CD14-positive monocyte (primary cell): ENCODE data around the gene ASTN1. TPM values are rescaled to one million over a fixed set of nuclear protein-coding genes. Genes with fewer than 3 reads are reported as not detected.

Experiments
- DNase-seq, 3 donors: peaks; one replicate each; pipeline ENCODE4 v3.0.0-alpha.2; 2011 to 2022
- H2AFZ ChIP-seq: 2 replicates; pipeline ENCODE4 v1.6.0; 2012; ENCODE audit warnings: mild to moderate bottlenecking, low read depth, low read length, inconsistent platforms; ENCODE audit not compliant: insufficient read depth, poor library complexity, severe bottlenecking
- H3K27ac ChIP-seq, 2 donors: 1 replicate in 1 of 2; 2 replicates in 1 of 2; pipeline ENCODE4 v1.5.1; 2012 to 2013; ENCODE audit warnings: low read length in 2 of 2, control low read depth in 1 of 2, inconsistent platforms in 1 of 2, low read depth in 1 of 2, mild to moderate bottlenecking in 1 of 2
- H3K27me3 ChIP-seq, 2 donors: one replicate each; pipeline versions ENCODE4 v1.6.0 to v1.6.1; 2011 to 2013; ENCODE audit warnings: low read length in 2 of 2; ENCODE audit not compliant: control insufficient read depth in 2 of 2, insufficient read depth in 2 of 2
- H3K36me3 ChIP-seq, 2 donors: replicated peaks in 1 of 2; 1 replicate in 1 of 2; 2 replicates in 1 of 2; pipeline versions ENCODE4 v1.5.1 to v1.6.1; 2012 to 2013; ENCODE audit warnings: low read length in 2 of 2, control low read depth in 1 of 2, inconsistent platforms in 1 of 2, mild to moderate bottlenecking in 1 of 2; ENCODE audit not compliant: insufficient read depth in 2 of 2, control insufficient read depth in 1 of 2
- H3K4me1 ChIP-seq, 2 donors: 1 replicate in 1 of 2; 2 replicates in 1 of 2; pipeline versions ENCODE4 v1.5.1 to v1.6.1; 2012 to 2013; ENCODE audit warnings: low read length in 2 of 2, control low read depth in 1 of 2, inconsistent platforms in 1 of 2, mild to moderate bottlenecking in 1 of 2, moderate library complexity in 1 of 2; ENCODE audit not compliant: insufficient read depth in 2 of 2, control insufficient read depth in 1 of 2
- H3K4me2 ChIP-seq: replicated peaks from 2 replicates; pipeline ENCODE3; 2012; ENCODE audit warnings: low read length, moderate library complexity, mild to moderate bottlenecking; ENCODE audit not compliant: poor library complexity, severe bottlenecking; ENCODE audit errors: extremely low read depth
- H3K4me3 ChIP-seq, 3 experiments: fragments of 200-600 bp in 1 of 3; sonication (generic) in 1 of 3; replicated peaks in 1 of 3; 1 replicate in 2 of 3; 2 replicates in 1 of 3; pipeline ENCODE4 v1.5.1; 2011 to 2013; ENCODE audit warnings: low read length in 3 of 3, mild to moderate bottlenecking in 3 of 3, control low read depth in 2 of 3, low read depth in 2 of 3, inconsistent platforms in 1 of 3, moderate library complexity in 1 of 3
- H3K79me2 ChIP-seq: 2 replicates; pipeline ENCODE4 v1.6.0; 2012; ENCODE audit warnings: mild to moderate bottlenecking, control low read depth, inconsistent platforms, low read length, moderate library complexity; ENCODE audit not compliant: insufficient read depth
- H3K9ac ChIP-seq: 2 replicates; pipeline ENCODE4 v1.6.0; 2017; ENCODE audit warnings: low read length, mild to moderate bottlenecking; ENCODE audit not compliant: insufficient read depth, poor library complexity, severe bottlenecking
- H3K9me3 ChIP-seq, 2 donors: replicated peaks in 1 of 2; 1 replicate in 1 of 2; 2 replicates in 1 of 2; pipeline versions ENCODE4 v1.5.1 to v1.6.1; 2012 to 2013; ENCODE audit warnings: low read length in 2 of 2, control low read depth in 1 of 2; ENCODE audit not compliant: control insufficient read depth in 1 of 2, insufficient read depth in 1 of 2
- H4K20me1 ChIP-seq: 2 replicates; pipeline ENCODE4 v1.6.0; 2012; ENCODE audit warnings: mild to moderate bottlenecking, low read length, control low read depth, moderate library complexity; ENCODE audit not compliant: insufficient read depth
- H3K27ac Mint-ChIP-seq, 7 donors: one replicate each; pipeline ENCODE4 v1.8.0; 2020; ENCODE audit warnings: mild to moderate bottlenecking in 7 of 7, mixed read lengths in 7 of 7, moderate library complexity in 6 of 7, inconsistent platforms in 2 of 7
- H3K27me3 Mint-ChIP-seq, 3 donors: one replicate each; pipeline ENCODE4 v1.8.0; 2021 to 2022; ENCODE audit warnings: low read depth in 3 of 3, mild to moderate bottlenecking in 3 of 3, mixed read lengths in 3 of 3, moderate library complexity in 3 of 3, inconsistent platforms in 1 of 3
- H3K36me3 Mint-ChIP-seq, 2 donors: one replicate each; pipeline ENCODE4 v1.8.0; 2020; ENCODE audit warnings: mixed read lengths in 2 of 2, inconsistent platforms in 1 of 2, mild to moderate bottlenecking in 1 of 2
- H3K4me1 Mint-ChIP-seq: one replicate; pipeline ENCODE4 v1.8.0; 2020; ENCODE audit warnings: mild to moderate bottlenecking, mixed read lengths
- H3K4me3 Mint-ChIP-seq, 2 donors: one replicate each; pipeline ENCODE4 v1.8.0; 2020; ENCODE audit warnings: mild to moderate bottlenecking in 2 of 2, mixed read lengths in 2 of 2, moderate library complexity in 1 of 2
- H3K9me3 Mint-ChIP-seq, 7 donors: one replicate each; pipeline ENCODE4 v1.8.0; 2020 to 2022; ENCODE audit warnings: mixed read lengths in 7 of 7, mild to moderate bottlenecking in 6 of 7, moderate library complexity in 6 of 7, inconsistent platforms in 2 of 7
- CTCF ChIP-seq: fragments of 200-600 bp; IDR thresholded peaks from one replicate; pipeline ENCODE4 v1.8.0; 2022; ENCODE audit warnings: antibody characterized with exemption, mild to moderate bottlenecking
- WGBS: methylation state at CpG from one replicate; pipeline ENCODE4 v1.1.5; 2013; ENCODE audit warnings: missing lambda C conversion rate; ENCODE audit not compliant: insufficient coverage; 5-methylcytosine and 5-hydroxymethylcytosine counted together
- intact Hi-C, 2 donors: fragments of 100-400 bp; cut with micrococcal nuclease; formaldehyde crosslinking; loops; one replicate each; pipeline versions ENCODE4 v1.15.0 to v1.15.1; 2023
- polyA plus RNA-seq, 3 donors: library from polyadenylated mRNA; depleted of rRNA in 1 of 3; unstranded in 2 of 3; stranded (reverse) in 1 of 3; fragments of 300-500 nt in 2 of 3; fragments of >200 nt in 1 of 3; fragmentation: Illumina TruSeq in 2 of 3; gene quantifications; 1 replicate in 2 of 3; 2 replicates in 1 of 3; pipeline ENCODE4 v1.2.3, GENCODE V29; 2012 to 2021

The ASTN1 gene
- polyA plus RNA-seq, 3 donors: not detected

GRCh38 chr1:176931526-176931925 is 233.0 kb downstream of the ASTN1 start:
- Histone ChIP-seq H3K27ac (no peak overlapping the region), H3K4me2 (no peak overlapping the region), H3K9me3 (no peaks in the 10 kb centered on the region), H3K4me1 (no peaks in the 10 kb centered on the region), H3K36me3 (no peaks in the 10 kb centered on the region), H4K20me1 (no peaks in the 10 kb centered on the region), H3K27me3 (no peaks in the 10 kb centered on the region), H3K4me3 (no peak overlapping the region), H2AFZ (no peak overlapping the region), H3K79me2 (no peaks in the 10 kb centered on the region), H3K9ac (no peak overlapping the region)
- Mint-ChIP-seq H3K27ac (no peak overlapping the region), H3K27me3 (no peaks in the 10 kb centered on the region), H3K4me1 (no peaks in the 10 kb centered on the region), H3K36me3 (no peaks in the 10 kb centered on the region), H3K4me3 (no peak overlapping the region), H3K9me3 (peaks cover 0 to 5% (median 2%) of the 10 kb centered on the region in 7 donors)
- intact Hi-C loops: no loop called here
- DNase-seq: no peak
- no peak for TF ChIP-seq CTCF
- whole genome bisulfite sequencing: no CpG with 5 or more reads among the region's 1 CpG

- DNase-seq: no peak
- Mint-ChIP-seq H3K27me3 (no peaks in the 10 kb centered on the region), H3K36me3 (no peaks in the 10 kb centered on the region), H3K9me3 (peaks cover 0 to 5% (median 0%) of the 10 kb centered on the region in 7 donors), H3K4me1 (no peaks in the 10 kb centered on the region), H3K4me3 (no peak overlapping the region), H3K27ac (no peak overlapping the region)
- Histone ChIP-seq H3K4me2 (no peak overlapping the region), H3K4me1 (no peaks in the 10 kb centered on the region), H2AFZ (no peak overlapping the region), H3K9me3 (no peaks in the 10 kb centered on the region), H3K9ac (no peak overlapping the region), H3K79me2 (no peaks in the 10 kb centered on the region), H3K27ac (no peak overlapping the region), H4K20me1 (no peaks in the 10 kb centered on the region), H3K27me3 (no peaks in the 10 kb centered on the region), H3K4me3 (no peak overlapping the region), H3K36me3 (no peaks in the 10 kb centered on the region)
- whole genome bisulfite sequencing: 100% methylated on average over 1 of the region's 5 CpGs
- intact Hi-C loops: no loop called here
- TF ChIP-seq CTCF: no peak
Observed at GRCh38 chr1:176926330-176927086, 238.0 kb downstream of the ASTN1 start.
